Mucosa of stomach (tissue), 1 donor: Measurements from ENCODE around the gene ADGRG7.

Source experiments
- H3K27me3 ChIP-seq: one replicate; pipeline ENCODE4 v1.7.0; 2013; ENCODE audit warnings: mild to moderate bottlenecking, low read length; ENCODE audit not compliant: control insufficient read depth, insufficient read depth
- H3K36me3 ChIP-seq: one replicate; pipeline ENCODE4 v1.7.0; 2013; ENCODE audit warnings: low read length; ENCODE audit not compliant: control insufficient read depth, insufficient read depth
- H3K4me1 ChIP-seq: one replicate; pipeline ENCODE4 v1.7.0; 2013; ENCODE audit warnings: mild to moderate bottlenecking, low read length; ENCODE audit not compliant: control insufficient read depth, insufficient read depth
- H3K4me3 ChIP-seq: one replicate; pipeline ENCODE4 v1.7.0; 2013; ENCODE audit warnings: low read length
- H3K9ac ChIP-seq: one replicate; pipeline ENCODE4 v1.7.0; 2013; ENCODE audit warnings: mild to moderate bottlenecking, low read length, moderate library complexity
- H3K9me3 ChIP-seq: one replicate; pipeline ENCODE4 v1.7.0; 2013; ENCODE audit warnings: mild to moderate bottlenecking, low read length, moderate library complexity; ENCODE audit not compliant: control insufficient read depth
- donor health status: Pancreatic carcinoma.

The ADGRG7 gene

DNA sequence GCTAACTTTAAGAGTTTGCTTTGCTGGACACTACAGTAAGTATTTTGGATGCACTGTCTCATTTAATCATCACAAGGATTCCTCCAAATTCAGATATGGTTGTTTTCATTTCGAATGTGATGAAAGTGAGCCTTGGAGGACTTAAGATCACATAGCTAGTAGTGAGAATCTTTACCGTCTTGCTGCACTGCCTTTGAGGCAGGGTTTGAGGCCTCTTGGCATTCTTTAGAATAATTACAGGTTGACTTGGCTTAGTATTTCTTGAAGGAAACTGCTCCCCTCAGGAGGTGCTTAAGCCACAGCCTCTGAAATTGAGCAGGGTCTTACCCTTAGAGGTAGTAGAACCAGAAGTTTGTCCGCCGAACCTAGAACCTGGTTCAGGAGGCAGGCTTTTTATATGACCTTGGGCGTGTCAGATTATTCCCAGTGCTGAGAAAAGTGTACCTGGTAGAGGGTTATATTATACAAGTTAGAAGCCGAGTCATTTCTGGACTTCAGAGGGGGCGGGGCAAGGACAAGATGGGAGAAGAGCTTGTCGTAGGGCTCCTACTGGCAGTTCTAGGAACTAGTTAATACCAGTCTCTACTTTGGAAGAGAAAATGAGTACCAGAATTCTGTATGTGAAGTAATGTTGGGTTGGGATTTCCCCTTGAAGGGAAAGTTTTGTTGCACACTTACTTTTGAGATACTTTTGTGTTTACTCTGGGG is 101.0 kb downstream of the ADGRG7 start:
- H3K4me1 ChIP-seq: no peaks in the 10 kb centered on the region
- peaks cover 6% of the 10 kb centered on the region for H3K27me3 ChIP-seq
- peak overlapping the region; percentile 75 for H3K4me3 ChIP-seq
- no peaks in the 10 kb centered on the region for H3K36me3 ChIP-seq
- H3K9ac ChIP-seq: peak overlapping the region; percentile 81
- no peaks in the 10 kb centered on the region for H3K9me3 ChIP-seq

GRCh38 chr3:100715176-100715575 is 105.8 kb downstream of the ADGRG7 start:
- H3K4me1 ChIP-seq: peaks cover 3% of the 10 kb centered on the region
- H3K36me3 ChIP-seq: no peaks in the 10 kb centered on the region

DNA sequence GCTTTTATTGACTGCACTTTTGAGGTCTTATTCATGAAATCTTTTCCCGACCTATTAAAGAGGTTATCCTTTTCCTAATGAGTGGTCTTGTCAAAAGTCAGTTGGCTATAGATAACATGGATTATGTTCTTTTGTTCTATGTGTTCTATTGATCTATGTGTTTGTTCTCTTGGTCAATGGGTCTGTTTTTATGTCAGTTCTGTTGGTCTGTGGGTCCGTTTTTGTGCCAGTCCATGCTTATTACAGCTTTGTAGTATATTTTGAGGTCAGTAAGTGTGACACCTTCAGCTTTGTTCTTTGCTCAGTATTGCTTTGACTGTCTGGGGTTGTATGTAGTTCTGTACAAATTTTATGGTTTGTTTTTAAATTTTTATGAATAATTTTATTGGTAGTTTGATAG is 107.7 kb downstream of the ADGRG7 start:
- Histone ChIP-seq H3K27me3 (no peaks in the 10 kb centered on the region), H3K36me3 (no peaks in the 10 kb centered on the region), H3K9me3 (no peaks in the 10 kb centered on the region), H3K4me1 (peaks cover 3% of the 10 kb centered on the region), H3K4me3 (no peak overlapping the region), H3K9ac (no peak overlapping the region)

More at GRCh38 chr3:100715176-100715575, 105.8 kb downstream of the ADGRG7 start:
- Histone ChIP-seq H3K27me3 (no peaks in the 10 kb centered on the region), H3K4me3 (no peak overlapping the region), H3K9me3 (no peaks in the 10 kb centered on the region), H3K9ac (no peak overlapping the region)

- H3K9ac ChIP-seq: no peak overlapping the region
- no peaks in the 10 kb centered on the region for H3K36me3 ChIP-seq
- H3K4me1 ChIP-seq: peaks cover 3% of the 10 kb centered on the region
- H3K4me3 ChIP-seq: no peak overlapping the region
- no peaks in the 10 kb centered on the region for H3K27me3 ChIP-seq
- no peaks in the 10 kb centered on the region for H3K9me3 ChIP-seq
Measured at GRCh38 chr3:100717637-100718487, 108.5 kb downstream of the ADGRG7 start.

DNA sequence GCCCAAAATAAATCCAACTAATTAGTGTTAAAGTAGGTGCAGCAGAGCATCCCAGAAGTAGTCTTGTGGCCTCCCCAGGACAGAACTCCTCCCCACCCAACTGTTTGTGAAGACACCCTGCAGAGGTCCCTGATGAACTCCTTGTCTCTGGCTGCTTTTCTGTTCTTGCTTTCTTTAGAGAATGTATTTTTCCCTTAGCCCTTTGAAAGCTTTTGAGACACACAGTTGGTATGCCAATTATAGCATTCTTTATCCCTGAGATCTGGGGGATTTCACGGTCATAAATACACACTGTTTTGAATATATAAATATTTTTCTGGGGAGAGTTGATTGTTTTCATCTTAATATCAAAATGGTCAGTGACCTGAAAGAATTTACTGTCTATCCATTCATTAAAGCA is 109.7 kb downstream of the ADGRG7 start:
- Histone ChIP-seq H3K4me3 (no peak overlapping the region), H3K4me1 (peaks cover 3% of the 10 kb centered on the region), H3K36me3 (no peaks in the 10 kb centered on the region), H3K9me3 (no peaks in the 10 kb centered on the region), H3K27me3 (no peaks in the 10 kb centered on the region), H3K9ac (no peak overlapping the region)

GRCh38 chr3:100720426-100720825 is 111.0 kb downstream of the ADGRG7 start:
- Histone ChIP-seq H3K4me3 (no peak overlapping the region), H3K36me3 (no peaks in the 10 kb centered on the region), H3K9ac (no peak overlapping the region)

DNA sequence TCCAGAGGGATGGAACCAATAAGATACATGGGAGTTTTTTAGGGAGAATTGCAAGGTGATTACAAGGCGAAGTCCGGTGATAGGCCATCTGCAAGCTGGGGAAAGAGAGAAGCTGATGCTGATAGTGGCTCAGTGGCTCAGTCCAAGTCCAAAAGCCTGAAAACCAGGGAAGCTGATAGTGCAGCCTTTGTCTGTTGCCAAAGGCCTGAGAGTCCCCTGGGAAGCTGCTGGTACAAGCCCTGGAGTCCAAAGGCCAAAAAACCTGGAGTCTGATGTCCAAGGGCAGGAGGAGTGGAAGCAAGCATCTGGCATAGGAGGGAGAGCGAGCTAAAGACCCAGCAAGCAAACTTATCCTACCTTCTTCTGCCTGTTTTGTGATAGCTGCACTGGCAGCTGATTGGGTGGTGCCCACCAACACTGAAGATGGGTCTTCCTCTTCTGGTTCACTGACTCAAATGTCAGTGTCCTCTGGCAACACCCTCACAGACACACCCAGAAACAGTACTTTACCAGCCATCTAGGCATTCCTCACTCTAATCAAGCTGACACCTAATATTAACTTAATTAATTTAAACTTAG is 116.6 kb downstream of the ADGRG7 start:
- H3K9me3 ChIP-seq: no peaks in the 10 kb centered on the region
- H3K4me1 ChIP-seq: no peaks in the 10 kb centered on the region
- H3K27me3 ChIP-seq: no peaks in the 10 kb centered on the region
- no peak overlapping the region for H3K9ac ChIP-seq
- no peak overlapping the region for H3K4me3 ChIP-seq
- peaks cover 4% of the 10 kb centered on the region for H3K36me3 ChIP-seq

More at GRCh38 chr3:100720426-100720825, 111.0 kb downstream of the ADGRG7 start:
- peaks cover 3% of the 10 kb centered on the region for H3K4me1 ChIP-seq
- no peaks in the 10 kb centered on the region for H3K9me3 ChIP-seq
- no peaks in the 10 kb centered on the region for H3K27me3 ChIP-seq

DNA sequence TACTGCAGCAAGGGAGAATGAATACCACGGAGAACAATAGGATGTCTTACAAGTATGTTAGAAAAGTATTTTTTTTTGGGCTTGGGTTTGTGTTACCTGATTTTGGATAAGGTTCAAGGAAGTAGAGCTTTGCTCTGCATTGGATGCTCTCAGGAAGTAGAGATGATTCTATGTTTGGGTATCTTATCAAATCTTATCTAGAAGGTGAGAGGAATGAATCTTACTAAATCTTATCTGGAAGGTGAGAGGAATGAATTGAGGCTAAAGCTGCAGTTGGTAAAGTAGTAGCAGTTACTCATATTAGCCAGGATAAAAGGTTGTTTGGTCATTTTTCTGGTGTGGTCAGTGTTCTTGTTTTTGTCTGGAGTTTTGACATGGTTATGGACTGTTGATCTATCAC is 117.3 kb downstream of the ADGRG7 start:
- no peak overlapping the region for H3K9ac ChIP-seq
- no peak overlapping the region for H3K4me3 ChIP-seq
- no peaks in the 10 kb centered on the region for H3K27me3 ChIP-seq
- no peaks in the 10 kb centered on the region for H3K4me1 ChIP-seq
- H3K36me3 ChIP-seq: peaks cover 4% of the 10 kb centered on the region
- H3K9me3 ChIP-seq: no peaks in the 10 kb centered on the region

DNA sequence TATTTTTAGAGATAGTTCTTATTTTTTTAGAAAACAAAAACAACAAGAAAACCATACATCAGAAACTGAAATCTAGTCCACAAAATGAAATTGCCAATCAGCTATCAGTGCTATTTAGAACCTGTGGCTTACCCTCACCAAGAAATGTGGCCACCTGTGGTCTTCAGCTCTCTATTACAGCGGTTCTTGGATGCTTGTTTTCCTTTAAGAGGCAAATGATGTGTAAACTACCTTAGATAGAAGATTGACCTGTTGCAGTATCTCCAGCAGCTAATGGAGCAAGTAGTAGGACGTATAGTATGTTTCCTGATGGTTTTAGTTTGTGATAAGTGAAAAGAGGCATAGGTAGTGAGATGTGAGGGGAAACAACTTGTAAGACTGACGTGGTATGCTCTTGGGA is 121.1 kb downstream of the ADGRG7 start:
- Histone ChIP-seq H3K36me3 (peaks cover 4% of the 10 kb centered on the region), H3K4me3 (no peak overlapping the region), H3K9me3 (no peaks in the 10 kb centered on the region), H3K4me1 (no peaks in the 10 kb centered on the region), H3K9ac (no peak overlapping the region), H3K27me3 (no peaks in the 10 kb centered on the region)

DNA sequence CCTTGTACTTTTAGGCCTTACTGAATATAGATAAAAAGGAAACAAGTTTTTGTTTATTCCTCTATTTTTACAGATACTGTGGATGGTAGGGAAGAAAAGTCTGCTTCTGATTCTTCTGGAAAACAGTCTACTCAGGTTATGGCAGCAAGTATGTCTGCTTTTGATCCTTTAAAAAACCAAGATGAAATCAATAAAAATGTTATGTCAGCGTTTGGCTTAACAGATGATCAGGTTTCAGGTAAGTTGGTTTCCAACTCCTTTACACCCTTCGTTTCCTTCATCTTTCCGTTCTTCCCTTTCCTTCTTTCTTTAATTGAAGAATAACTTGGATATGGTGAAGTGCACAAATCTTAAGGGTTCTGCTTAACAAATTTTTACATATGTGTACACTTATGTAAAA is 123.0 kb downstream of the ADGRG7 start:
- no peaks in the 10 kb centered on the region for H3K36me3 ChIP-seq

GRCh38 chr3:100737334-100737733 is 127.9 kb downstream of the ADGRG7 start:
- no peak overlapping the region for H3K4me3 ChIP-seq
- H3K27me3 ChIP-seq: no peaks in the 10 kb centered on the region
- H3K9me3 ChIP-seq: no peaks in the 10 kb centered on the region
- no peaks in the 10 kb centered on the region for H3K36me3 ChIP-seq
- no peaks in the 10 kb centered on the region for H3K4me1 ChIP-seq
- no peak overlapping the region for H3K9ac ChIP-seq

More for the DNA sequence above, 123.0 kb downstream of the ADGRG7 start:
- Histone ChIP-seq H3K27me3 (no peaks in the 10 kb centered on the region), H3K4me1 (no peaks in the 10 kb centered on the region), H3K9me3 (no peaks in the 10 kb centered on the region), H3K9ac (no peak overlapping the region), H3K4me3 (no peak overlapping the region)

DNA sequence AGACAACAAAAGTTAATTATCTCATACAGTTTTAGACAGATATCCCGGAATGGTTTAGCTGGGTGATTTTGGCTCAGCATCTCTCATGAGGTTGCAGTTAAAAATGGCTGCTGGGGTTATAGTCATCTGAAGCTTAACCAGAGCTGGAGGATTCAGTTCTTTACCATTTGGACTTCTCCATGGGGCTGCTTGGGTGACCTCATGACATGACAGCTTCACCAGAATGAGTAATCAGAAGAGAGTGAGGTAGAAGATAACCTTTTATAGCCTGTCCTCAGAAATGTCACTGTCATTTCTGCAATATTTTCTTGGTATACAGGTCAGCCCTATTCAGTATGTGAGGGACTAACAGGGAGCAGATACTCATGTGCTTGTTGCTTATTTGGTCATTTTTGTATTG is 130.8 kb downstream of the ADGRG7 start:
- Histone ChIP-seq H3K36me3 (no peaks in the 10 kb centered on the region), H3K27me3 (no peaks in the 10 kb centered on the region)

More for the DNA sequence above, 130.8 kb downstream of the ADGRG7 start:
- Histone ChIP-seq H3K9ac (no peak overlapping the region), H3K4me3 (no peak overlapping the region), H3K9me3 (no peaks in the 10 kb centered on the region), H3K4me1 (no peaks in the 10 kb centered on the region)
